GM12874 (cell line): ENCODE data around the gene AQP11.

Experiments
- TF ChIP-seq, protein P1 (sequence below): IDR thresholded peaks from 2 replicates; pipeline ENCODE4 v1.5.1; 2011; ENCODE audit warnings: low read depth, mild to moderate bottlenecking, control low read depth, low read length, moderate library complexity; ENCODE audit not compliant: insufficient read depth

Gene AQP11

DNA sequence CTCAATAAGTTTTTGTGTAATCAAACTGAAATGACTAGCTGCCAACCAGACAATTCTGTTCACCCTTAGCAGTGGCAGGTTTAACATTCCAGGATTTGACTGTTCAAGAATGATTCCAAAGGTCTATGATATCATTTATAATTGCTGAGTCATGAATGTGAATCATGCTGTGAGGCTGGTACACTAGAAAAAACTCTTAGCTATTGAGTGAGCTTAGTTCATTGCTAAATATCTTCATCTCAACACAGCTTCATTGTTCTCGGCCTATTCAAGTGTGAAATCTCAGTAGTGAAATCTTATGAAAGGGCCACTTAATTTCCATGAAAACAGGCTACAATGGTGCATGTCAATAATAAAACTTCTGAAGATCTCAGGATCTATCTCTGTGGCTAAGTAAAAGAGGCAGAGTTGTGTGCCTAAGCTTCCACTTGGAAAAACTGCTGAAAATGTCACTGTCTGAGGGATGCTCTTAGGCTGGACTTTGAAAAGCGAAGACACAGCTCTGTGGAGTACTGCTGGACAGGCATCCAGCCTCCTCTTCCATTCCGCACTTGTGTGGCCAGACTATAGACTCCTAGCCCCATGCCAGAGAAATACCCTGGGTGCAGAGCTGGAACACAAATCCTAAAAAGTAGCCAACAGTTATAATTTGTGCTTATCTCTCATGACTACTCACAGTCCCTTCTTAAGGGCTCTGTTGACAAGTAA lies 12.8 kb downstream of the AQP11 start:
- TF ChIP-seq, protein P1, sequence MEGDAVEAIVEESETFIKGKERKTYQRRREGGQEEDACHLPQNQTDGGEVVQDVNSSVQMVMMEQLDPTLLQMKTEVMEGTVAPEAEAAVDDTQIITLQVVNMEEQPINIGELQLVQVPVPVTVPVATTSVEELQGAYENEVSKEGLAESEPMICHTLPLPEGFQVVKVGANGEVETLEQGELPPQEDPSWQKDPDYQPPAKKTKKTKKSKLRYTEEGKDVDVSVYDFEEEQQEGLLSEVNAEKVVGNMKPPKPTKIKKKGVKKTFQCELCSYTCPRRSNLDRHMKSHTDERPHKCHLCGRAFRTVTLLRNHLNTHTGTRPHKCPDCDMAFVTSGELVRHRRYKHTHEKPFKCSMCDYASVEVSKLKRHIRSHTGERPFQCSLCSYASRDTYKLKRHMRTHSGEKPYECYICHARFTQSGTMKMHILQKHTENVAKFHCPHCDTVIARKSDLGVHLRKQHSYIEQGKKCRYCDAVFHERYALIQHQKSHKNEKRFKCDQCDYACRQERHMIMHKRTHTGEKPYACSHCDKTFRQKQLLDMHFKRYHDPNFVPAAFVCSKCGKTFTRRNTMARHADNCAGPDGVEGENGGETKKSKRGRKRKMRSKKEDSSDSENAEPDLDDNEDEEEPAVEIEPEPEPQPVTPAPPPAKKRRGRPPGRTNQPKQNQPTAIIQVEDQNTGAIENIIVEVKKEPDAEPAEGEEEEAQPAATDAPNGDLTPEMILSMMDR = no peak

DNA sequence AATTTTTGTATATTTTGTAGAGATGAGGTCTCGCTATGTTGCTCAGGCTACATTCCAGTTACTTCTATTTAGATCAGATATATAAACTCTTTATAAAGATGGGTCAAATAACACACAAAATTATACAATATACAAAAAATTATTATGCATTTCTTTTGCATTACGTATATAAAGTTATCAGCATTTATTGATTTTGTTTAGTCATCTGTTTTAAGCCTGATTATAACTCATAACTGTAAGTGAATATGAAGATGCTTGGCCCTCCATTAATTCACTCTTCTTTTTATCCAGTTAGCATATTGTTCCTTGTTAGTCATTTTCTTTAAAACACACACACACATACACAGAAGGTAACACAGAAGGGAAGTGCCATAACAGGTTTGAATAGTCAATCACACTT lies 14.5 kb downstream of the AQP11 start:
- TF ChIP-seq, protein P1 = no peak

DNA sequence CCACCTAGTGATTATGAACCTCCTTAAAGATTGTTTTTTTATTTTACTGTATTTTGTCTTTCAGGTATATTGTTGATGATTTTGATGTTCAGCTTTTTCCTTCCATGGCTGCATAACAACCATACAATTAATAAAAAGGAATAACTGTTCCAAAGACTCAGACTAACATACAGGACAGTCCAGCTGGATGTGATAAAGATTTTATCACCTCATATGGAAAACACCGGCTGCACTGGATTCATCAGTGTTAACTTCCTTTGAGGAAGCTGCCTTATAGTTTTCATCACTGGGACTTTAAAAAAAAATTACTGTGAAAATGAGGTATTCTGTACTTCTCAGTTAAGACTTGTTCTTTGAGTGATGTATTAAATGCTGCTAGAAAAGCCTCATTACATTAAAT lies 19.5 kb downstream of the AQP11 start:
- TF ChIP-seq, protein P1 = no peak

DNA sequence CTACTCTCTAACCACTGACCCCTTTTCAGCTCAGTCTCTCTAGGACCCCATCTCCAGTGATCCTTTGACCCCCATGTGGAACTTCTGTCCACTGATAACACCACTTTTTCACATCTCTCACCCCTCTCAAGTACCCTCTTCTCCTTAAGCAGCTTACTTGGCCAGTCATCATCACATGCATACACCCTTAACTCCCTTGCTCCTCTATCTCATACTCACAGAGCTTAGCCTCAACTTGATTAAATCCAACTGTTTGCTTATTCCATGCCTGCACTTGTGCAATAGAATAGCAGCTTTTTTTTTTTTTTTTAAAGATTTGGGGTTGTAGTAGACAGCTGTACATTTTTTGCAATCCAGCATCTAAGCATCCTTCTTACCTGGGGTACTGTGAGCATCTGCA lies 22.2 kb downstream of the AQP11 start:
- TF ChIP-seq, protein P1 = no peak

DNA sequence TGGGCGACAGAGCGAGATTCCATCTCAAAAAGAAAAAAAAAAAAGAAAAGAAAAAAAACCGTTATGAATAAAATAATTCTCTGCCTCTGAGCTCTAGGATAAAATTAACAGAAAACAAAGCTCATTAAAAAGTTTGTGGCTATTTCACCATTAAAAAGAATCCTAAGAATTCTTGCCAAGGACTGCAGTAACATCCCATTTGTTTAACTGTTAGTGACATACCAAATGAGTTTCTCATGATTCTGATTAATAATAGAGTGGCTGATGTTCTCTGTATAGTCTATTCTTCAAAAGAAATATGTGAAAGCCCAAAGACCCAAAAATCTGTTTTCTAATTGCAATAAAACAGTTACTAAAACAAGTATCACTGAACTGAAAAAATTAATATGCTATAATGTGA lies 28.1 kb downstream of the AQP11 start:
- TF ChIP-seq, protein P1 = no peak

DNA sequence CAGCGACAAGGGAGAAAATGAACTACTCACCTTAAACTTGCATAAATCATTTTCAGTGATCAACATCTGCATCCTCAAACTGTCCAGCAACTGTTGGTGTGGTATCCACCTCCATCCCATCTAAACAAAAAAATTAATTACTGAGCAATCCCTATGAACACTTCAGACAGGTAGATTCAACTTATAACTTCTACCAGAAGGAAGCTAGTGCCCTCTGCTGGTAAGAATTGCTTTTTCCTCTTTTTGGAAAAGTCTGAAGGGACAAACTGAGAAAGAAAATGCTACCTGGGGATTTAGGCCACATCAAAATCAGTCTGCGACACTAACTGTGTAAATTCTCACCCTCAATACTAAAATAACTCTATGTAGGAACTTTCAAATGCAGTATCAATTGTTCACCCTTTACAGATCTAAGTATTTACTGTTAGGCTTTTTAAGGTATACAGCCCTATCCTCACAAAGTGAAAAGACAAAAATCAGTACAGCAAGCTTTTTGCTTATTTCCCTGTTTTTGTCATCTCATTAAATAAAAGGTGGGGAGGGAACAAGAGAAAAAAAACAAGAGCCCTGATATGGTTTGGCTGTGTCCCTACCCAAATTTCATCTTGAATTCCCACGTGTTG lies 29.9 kb downstream of the AQP11 start:
- TF ChIP-seq, protein P1 = peak; percentile 49

DNA sequence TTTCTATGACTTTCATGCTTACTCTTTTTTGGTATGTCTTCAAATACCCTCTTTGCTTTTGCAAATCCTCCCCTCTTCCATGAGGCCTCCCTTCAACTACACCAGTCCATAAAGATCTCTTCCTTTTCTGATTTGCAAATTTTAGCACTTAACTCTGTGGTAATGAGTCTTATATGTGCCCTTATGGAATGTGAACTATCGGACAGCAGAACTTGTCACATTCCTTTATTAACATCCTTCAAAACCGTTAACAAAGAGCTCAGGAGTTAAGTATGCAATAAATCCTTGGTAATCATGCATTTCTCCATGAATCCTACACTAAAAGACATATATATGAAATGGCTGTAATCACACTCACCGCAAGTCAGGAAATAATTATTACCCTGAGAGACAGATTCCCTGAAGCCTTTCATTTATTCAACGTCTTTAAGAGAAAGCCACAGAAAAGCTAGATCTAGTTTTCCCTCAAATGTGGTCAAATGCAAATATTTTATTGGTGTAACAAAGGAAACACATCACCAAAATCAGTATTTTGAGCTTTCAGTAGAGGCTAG lies 40.5 kb downstream of the AQP11 start:
- TF ChIP-seq, protein P1 = no peak
